PFSK-1 (cell line): Measurements from ENCODE around the gene HS3ST4.

Experiments
- FOXP2 ChIP-seq: optimal IDR thresholded peaks from 2 replicates; pipeline ENCODE3; 2011; ENCODE audit warnings: borderline replicate concordance, control low read depth, inconsistent platforms; ENCODE audit not compliant: insufficient read depth; ENCODE audit errors: extremely low read length, extremely low read depth
- POLR2AphosphoS5 ChIP-seq: IDR thresholded peaks from 2 replicates; pipeline ENCODE4 v1.6.1; 2012; ENCODE audit warnings: low read depth, mild to moderate bottlenecking, control low read depth, low read length, moderate library complexity
- REST ChIP-seq, 2 experiments: IDR thresholded peaks; 2 replicates each; pipeline versions ENCODE4 v1.6.1 to v1.8.0; 2011 to 2012; ENCODE audit warnings: low read depth in 2 of 2, low read length in 2 of 2, control low read depth in 1 of 2, inconsistent platforms in 1 of 2, mild to moderate bottlenecking in 1 of 2, moderate library complexity in 1 of 2; ENCODE audit not compliant: insufficient read depth in 1 of 2
- SIN3A ChIP-seq: IDR thresholded peaks from 2 replicates; pipeline ENCODE4 v1.6.1; 2012; ENCODE audit warnings: mild to moderate bottlenecking, low read length, moderate library complexity, borderline replicate concordance; ENCODE audit not compliant: insufficient read depth
- TAF1 ChIP-seq: IDR thresholded peaks from 2 replicates; pipeline ENCODE4 v1.6.1; 2012; ENCODE audit warnings: low read length, control low read depth, borderline replicate concordance; ENCODE audit not compliant: insufficient read depth

Gene HS3ST4

GRCh38 chr16:25709213-25709612, 17.5 kb downstream of the HS3ST4 start:
- TF ChIP-seq POLR2AphosphoS5: no peak
- TF ChIP-seq TAF1: no peak
- TF ChIP-seq SIN3A: no peak
- TF ChIP-seq FOXP2: no peak
- no peak for TF ChIP-seq REST (IDR thresholded peaks at IDR 0.05; ENCODE audit: insufficient read depth in 1 of 2, low read depth in 2 of 2, low read length in 2 of 2)

GRCh38 chr16:25713785-25714570, 22.2 kb downstream of the HS3ST4 start:
- TF ChIP-seq FOXP2 (no peak), SIN3A (no peak), TAF1 (no peak), POLR2AphosphoS5 (no peak), REST (IDR thresholded peaks at IDR 0.05; ENCODE audit: insufficient read depth in 1 of 2, low read depth in 2 of 2, low read length in 2 of 2) (no peak)

GRCh38 chr16:25716186-25716585, 24.4 kb downstream of the HS3ST4 start:
- TF ChIP-seq FOXP2: no peak
- no peak for TF ChIP-seq REST (IDR thresholded peaks at IDR 0.05; ENCODE audit: insufficient read depth in 1 of 2, low read depth in 2 of 2, low read length in 2 of 2)
- TF ChIP-seq TAF1: no peak
- TF ChIP-seq SIN3A: no peak
- no peak for TF ChIP-seq POLR2AphosphoS5

GRCh38 chr16:25721439-25721838, 29.7 kb downstream of the HS3ST4 start:
- TF ChIP-seq REST (IDR thresholded peaks at IDR 0.05; ENCODE audit: insufficient read depth in 1 of 2, low read depth in 2 of 2, low read length in 2 of 2) (no peak), FOXP2 (no peak), POLR2AphosphoS5 (no peak), TAF1 (no peak), SIN3A (no peak)
